GM18520 (cell line): ENCODE results near the gene EPHA5.
"Not testable (repeated sequence)": the region's sequence is repeated elsewhere in the genome, so short reads cannot be mapped to it uniquely, and the experiment has no call there.

ENCODE experiments used
- ATAC-seq: cut with Tn5 transposase; IDR thresholded peaks from one replicate; pipeline ENCODE4 v1.9.1; 2021; ENCODE audit not compliant: unreplicated experiment

The EPHA5 gene

GRCh38 chr4:65386927-65387326 lies 283.4 kb downstream of the EPHA5 start:
- no peak for ATAC-seq

DNA sequence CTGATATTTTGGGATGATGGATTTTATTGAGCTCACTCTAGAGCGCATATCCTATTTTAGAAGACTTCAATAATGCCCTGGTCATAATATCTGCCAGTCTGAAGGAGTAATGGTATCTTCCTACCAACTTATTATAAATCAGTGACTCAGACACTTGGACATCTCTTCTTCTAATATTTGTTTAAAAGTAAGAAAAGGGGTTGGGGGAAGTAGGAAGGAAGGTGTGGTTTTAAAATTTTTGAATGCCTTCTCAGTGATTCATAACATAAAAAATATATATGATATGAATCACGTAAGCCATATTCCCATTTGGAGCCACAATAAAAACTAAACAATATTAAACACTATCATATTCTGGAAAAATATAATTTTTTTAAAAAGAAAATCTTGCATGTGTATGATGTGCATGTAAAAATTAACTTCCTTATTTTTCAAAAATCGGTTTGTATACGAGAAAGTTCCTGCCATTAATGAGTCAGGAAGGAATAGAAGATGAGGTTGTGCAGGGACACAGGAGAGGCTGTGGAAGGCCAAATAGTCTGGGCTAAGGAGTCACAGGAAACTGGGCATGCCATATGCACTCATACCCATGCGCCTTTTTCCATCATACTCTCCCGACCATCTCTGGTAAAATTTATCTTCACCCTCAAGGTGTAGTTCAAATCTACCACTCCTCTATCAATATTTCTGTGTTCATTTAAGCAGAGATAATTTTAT lies 286.5 kb downstream of the EPHA5 start:
- ATAC-seq, result no peak

GRCh38 chr4:65381648-65382047 lies 288.6 kb downstream of the EPHA5 start:
- ATAC-seq, result no peak

DNA sequence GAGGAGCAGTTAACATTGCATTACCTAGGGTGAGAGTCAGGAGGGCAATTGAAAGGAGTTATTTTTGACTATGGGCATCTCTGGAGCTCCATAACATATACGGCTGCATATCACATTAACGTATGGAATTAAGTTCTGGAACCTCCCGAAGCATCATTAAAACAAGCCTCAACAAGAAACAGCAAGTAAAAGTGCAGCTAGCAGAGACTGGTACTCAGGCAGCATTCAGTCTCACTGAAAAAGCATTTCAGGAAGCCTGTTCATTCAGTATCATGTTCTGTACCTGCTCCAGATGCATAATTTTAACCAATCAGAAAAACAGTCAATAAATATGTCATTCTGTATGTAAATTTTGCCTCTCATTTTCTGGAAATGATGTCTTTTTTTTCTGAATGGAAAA lies 299.6 kb downstream of the EPHA5 start:
- ATAC-seq, result no peak

DNA sequence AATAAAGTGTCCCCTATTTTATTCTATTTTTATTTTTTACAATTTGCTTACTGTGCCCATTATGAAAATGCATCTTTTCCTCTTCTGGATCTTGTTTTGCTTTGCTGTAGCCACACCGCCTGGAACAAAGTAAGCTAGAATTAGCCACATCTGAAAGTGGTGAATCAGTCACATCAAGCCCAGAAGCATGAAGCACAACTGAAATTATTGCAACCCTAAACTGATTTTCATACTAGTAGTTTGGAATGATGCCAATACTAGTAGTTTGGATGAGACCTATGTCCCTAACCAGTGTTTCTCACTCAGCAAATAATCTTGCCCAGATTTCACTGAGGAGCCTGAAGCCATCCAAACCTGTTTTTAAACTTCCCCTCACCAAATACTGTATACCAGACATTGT lies 303.0 kb downstream of the EPHA5 start:
- no peak for ATAC-seq

DNA sequence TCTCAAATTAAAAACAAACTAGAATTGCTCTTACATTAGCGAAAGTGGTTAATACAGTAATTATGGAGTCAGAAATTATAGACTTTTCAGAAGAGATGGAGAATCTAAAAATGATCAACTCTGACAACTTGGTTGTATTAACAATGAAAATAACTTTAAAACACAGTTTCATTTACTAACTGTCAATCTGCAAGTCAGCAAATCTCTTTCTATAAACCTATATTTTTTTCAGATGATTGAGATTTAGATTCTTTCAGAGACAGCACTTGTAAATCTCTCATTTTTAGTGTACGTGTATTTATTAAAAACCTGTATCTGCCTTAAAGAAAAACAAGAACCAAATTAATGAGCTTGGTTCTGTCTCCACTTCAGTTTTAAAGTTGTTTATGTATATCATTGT lies 311.4 kb downstream of the EPHA5 start:
- ATAC-seq, result no peak

GRCh38 chr4:65353098-65353497 lies 317.2 kb downstream of the EPHA5 start:
- no peak for ATAC-seq

DNA sequence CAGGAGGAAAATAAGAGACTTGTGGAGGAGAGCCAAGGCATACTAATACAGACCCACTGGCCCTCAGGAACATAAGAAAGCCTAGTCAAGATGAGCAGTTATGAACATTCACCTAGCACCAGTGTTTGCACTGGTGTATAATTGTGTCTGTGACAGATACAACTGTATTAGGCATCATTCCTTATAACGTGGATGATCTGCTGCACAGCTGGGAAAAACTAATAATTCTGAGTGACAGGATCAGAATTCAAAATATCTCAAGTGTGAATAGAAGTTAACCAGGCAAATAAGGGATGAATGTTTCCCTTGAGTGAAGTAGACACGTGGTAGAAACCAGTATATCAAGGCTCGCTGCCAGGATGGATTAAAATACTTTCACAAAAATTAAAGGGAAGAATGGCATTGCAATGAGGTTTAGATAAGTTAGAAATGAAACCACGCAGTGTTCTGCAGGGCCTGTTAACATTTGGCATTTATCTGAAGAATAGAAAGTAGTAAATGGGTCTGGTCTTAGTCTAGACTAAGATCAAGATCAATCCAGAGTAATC lies 325.9 kb downstream of the EPHA5 start:
- no peak for ATAC-seq

- ATAC-seq, result no peak
These were observed 326.9 kb downstream of the EPHA5 start for GRCh38 chr4:65343342-65343741.

DNA sequence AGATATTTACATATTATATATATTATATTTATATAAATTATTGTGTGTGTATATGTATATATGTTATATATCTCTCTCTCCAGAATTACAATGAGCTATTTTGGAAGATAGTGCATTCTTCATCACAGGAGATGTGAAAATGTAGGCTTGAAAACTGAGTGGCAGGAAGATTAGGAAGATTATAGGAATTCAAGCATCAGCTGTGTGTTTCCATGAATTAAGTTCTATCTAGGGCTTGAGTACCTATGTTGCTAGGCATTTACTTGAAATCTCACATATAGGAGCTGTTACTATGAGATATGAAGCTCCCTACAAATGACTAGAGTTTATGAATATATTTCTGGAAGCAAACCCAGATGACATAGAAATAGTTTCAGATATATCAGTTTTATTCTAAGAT lies 328.7 kb downstream of the EPHA5 start:
- no peak for ATAC-seq

- ATAC-seq, result no peak
These were observed 329.7 kb downstream of the EPHA5 start for GRCh38 chr4:65340382-65341109.

- no peak for ATAC-seq
These were observed 332.9 kb downstream of the EPHA5 start for GRCh38 chr4:65337371-65337770.

GRCh38 chr4:65336465-65336864 lies 333.8 kb downstream of the EPHA5 start:
- no peak for ATAC-seq

GRCh38 chr4:65316534-65316933 lies 353.8 kb downstream of the EPHA5 start:
- no peak for ATAC-seq

- ATAC-seq, result no peak
These were observed 359.2 kb downstream of the EPHA5 start for GRCh38 chr4:65311120-65311519.

DNA sequence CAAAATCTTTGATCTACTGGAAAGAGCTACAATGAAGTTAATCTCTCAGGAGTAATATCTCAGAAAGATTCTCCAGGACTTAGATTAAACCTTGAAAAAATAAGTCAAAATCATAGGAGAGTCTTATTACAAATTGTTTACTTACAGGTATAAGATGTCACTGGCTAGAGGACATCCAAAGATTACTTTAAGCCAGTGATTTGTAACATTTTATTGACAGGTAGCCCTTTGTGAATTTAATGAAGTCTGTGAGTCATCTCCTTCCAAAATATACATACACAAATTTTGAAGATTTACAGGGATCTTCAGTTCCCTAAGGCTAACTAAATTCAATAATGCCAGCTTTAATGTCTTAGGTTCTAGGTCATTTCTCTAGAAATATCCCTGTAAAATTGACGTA lies 359.7 kb downstream of the EPHA5 start:
- no peak for ATAC-seq

DNA sequence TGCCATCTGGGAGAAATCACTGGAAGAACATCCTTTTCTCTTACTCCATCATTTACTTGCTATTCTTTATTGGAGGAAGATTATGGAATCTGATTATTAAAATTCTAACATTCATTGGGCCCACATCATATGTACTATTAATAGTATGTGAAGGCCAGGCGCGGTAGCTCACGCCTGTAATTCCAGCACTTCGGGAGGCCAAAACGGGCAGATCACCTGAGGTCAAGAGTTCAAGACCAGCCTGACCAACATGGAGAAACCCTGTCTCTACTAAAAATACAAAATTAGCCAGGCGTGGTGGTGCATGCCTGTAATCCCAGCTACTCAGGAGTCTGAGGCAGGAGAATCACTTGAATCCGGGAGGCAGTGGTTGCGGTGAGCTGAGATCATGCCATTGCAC lies 361.7 kb downstream of the EPHA5 start:
- not testable (repeated sequence) for ATAC-seq

GRCh38 chr4:65302145-65302544 lies 368.1 kb downstream of the EPHA5 start:
- no peak for ATAC-seq

GRCh38 chr4:65296246-65296645 lies 374.0 kb downstream of the EPHA5 start:
- ATAC-seq, result no peak

DNA sequence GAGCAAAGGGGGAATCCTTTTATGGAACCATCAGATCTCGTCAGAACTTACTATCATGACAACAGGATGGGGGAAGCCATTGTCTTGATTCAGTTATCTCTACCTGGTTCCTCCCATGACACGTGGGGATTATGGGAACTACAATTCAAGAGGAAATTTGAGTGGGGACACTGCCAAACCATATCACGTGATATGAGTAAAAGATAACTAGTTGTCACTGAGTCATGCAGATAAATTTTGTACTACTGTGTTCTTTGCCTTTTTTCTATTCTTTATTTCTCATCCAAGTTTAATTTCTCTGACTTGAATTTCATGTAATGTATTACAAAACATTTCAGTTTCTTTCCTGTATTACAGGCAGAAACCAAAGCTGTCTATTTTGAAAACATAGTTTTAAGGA lies 383.2 kb downstream of the EPHA5 start:
- ATAC-seq, result no peak
